ENCODE results near the gene ARHGEF17. TPM values are rescaled to one million over a fixed set of nuclear protein-coding genes. Genes with fewer than 3 reads are reported as not detected.

Gene ARHGEF17
- total and polyA plus RNA-seq, 2 of the 8 experiments (the other 6 are each of a cell fraction or from before 2014, with no cell fraction given): 11.3 to 14.6 TPM

- H4K5ac ChIP-seq (ENCODE audit: insufficient read length, low read depth, low read length): no peak overlapping the region
- CTCF ChIA-PET (ENCODE audit: partially characterized antibody): interaction anchor here (1.1 to 59.1 kb wide), 9 partner anchors 8 to 116 kb away, joined by 3 to 1456 read pairs (median 6); partner anchors contain the start of genes ARHGEF17 and RELT
- H3K14ac ChIP-seq (ENCODE audit: insufficient read length): no peak overlapping the region
- no peak for DNase-seq (ENCODE audit: low read depth in 1 of 2, low spot score in 2 of 2)
- H3K4me2 ChIP-seq (ENCODE audit: insufficient read depth in 1 of 2, low read depth in 2 of 2, low read length in 2 of 2): no peak overlapping the region
- no peak overlapping the region for H3K23ac ChIP-seq (ENCODE audit: insufficient read length)
- H4K8ac ChIP-seq (ENCODE audit: extremely low read depth, insufficient read depth, low read length): no peak overlapping the region
- no peaks in the 10 kb centered on the region for H3K36me3 ChIP-seq (ENCODE audit: control insufficient read depth in 2 of 4, insufficient read depth in 4 of 4, low read length in 3 of 4)
- no peaks in the 10 kb centered on the region for H3K79me1 ChIP-seq (ENCODE audit: low read depth, low read length)
- H2BK20ac ChIP-seq (ENCODE audit: low read length): no peak overlapping the region
- TF ChIP-seq BACH1 (IDR thresholded peaks at IDR 0.05; ENCODE audit: low read length): no peak
- TF ChIP-seq FOSL1 (IDR thresholded peaks at IDR 0.05; ENCODE audit: insufficient read depth, low read depth, low read length): no peak
- TF ChIP-seq E2F6 (IDR thresholded peaks at IDR 0.05): no peak
- no peak for TF ChIP-seq JUND (IDR thresholded peaks at IDR 0.05; ENCODE audit: low read length)
- TF ChIP-seq USF2 (IDR thresholded peaks at IDR 0.05; ENCODE audit: low read length): no peak
- no peak for TF ChIP-seq TCF12 (IDR thresholded peaks at IDR 0.05; ENCODE audit: low read depth, low read length)
- no peak for TF ChIP-seq EZH2 (IDR thresholded peaks at IDR 0.05; ENCODE audit: low read depth, low read length, severe bottlenecking)
- TF ChIP-seq PHF8 (conservative IDR thresholded peaks at IDR 0.05; ENCODE audit: low read depth, low read length): no peak
- no peak for TF ChIP-seq HDAC2 (IDR thresholded peaks at IDR 0.05; ENCODE audit: borderline replicate concordance in 1 of 2, low read depth in 2 of 2, low read length in 2 of 2)
- H2BK12ac ChIP-seq (ENCODE audit: low read depth, low read length): no peak overlapping the region
- H3K4ac ChIP-seq (replicated peaks; ENCODE audit: insufficient read length, low read depth, low read length): no peak overlapping the region
- no peak overlapping the region for H4K91ac ChIP-seq (replicated peaks; ENCODE audit: insufficient read length, low read length)
- no peak overlapping the region for H2BK15ac ChIP-seq (ENCODE audit: low read length)
- no peak overlapping the region for H2AFZ ChIP-seq (ENCODE audit: low read length)
- 82% methylated on average over 3 of the region's 5 CpGs; no CpG with 5 or more reads in 1 of the 2 experiments for WGBS, 2 experiments (ENCODE audit: extremely low coverage in 1 of 2, insufficient coverage in 1 of 2, insufficient read length in 1 of 2, insufficient replicate concordance in 2 of 2, low coverage in 1 of 2, low lambda C conversion rate in 2 of 2, missing lambda C conversion rate in 1 of 2)
- no peaks in the 10 kb centered on the region for H3K9me3 ChIP-seq (ENCODE audit: insufficient read depth in 2 of 2, low read depth in 1 of 2, low read length in 1 of 2)
- no peak for FAIRE-seq
- POLR2A ChIA-PET (ENCODE audit: partially characterized antibody): interaction anchor here (0.8 to 1.6 kb wide), 3 partner anchors 12 to 63 kb away, joined by 3 to 5 read pairs (median 3); no protein-coding TSS in a partner anchor
- H3K79me2 ChIP-seq (ENCODE audit: control insufficient read depth in 1 of 2, insufficient read depth in 2 of 2, low read length in 2 of 2): no peaks in the 10 kb centered on the region
- H3K23me2 ChIP-seq (ENCODE audit: low read depth, low read length): peaks cover 3% of the 10 kb centered on the region; the same call in 1 of the 2 replicates
- H3K27ac ChIP-seq (ENCODE audit: low read depth, low read length): no peak overlapping the region
- no peak overlapping the region for H3K18ac ChIP-seq (ENCODE audit: extremely low read depth, low read length)
- no peak overlapping the region for H2BK120ac ChIP-seq (replicated peaks; ENCODE audit: low read depth, low read length)
- peaks cover 0 to 4% (median 2%) of the 10 kb centered on the region in 4 experiments; a peak in 4 of 7 replicates for H3K27me3 ChIP-seq (replicated peaks in 1 of 4; ENCODE audit: control insufficient read depth in 3 of 4, extremely low read depth in 1 of 4, insufficient read depth in 3 of 4, low read length in 3 of 4)
- H3K56ac ChIP-seq (replicated peaks; ENCODE audit: insufficient read length, low read depth, low read length): no peak overlapping the region
- peaks cover 0 to 3% (median under 1%) of the 10 kb centered on the region in 4 experiments; a peak in 3 of 7 replicates for H3K4me1 ChIP-seq (replicated peaks in 1 of 4; ENCODE audit: control insufficient read depth in 3 of 4, insufficient read depth in 4 of 4, low read length in 3 of 4)
- no peak overlapping the region for H3K9ac ChIP-seq (replicated peaks in 1 of 4; ENCODE audit: extremely low read depth in 1 of 4, low read depth in 3 of 4, low read length in 3 of 4)
- H3K4me3 ChIP-seq (ENCODE audit: extremely low read depth in 1 of 4, insufficient read depth in 2 of 4, low read depth in 3 of 4, low read length in 4 of 4): no peak overlapping the region
- H4K20me1 ChIP-seq (replicated peaks in 1 of 2; ENCODE audit: control insufficient read depth in 1 of 2, insufficient read depth in 2 of 2, low read length in 2 of 2): peaks cover 2 to 9% of the 10 kb centered on the region in 2 experiments
- no peak overlapping the region for H2AK5ac ChIP-seq (ENCODE audit: low read depth, low read length)
- no peak overlapping the region for H2BK5ac ChIP-seq (ENCODE audit: low read depth, low read length)
Observed at GRCh38 chr11:73358071-73358470, 50.0 kb downstream of the ARHGEF17 start.

Measured in H1 (cell line).